Neuron (in vitro differentiated cells): ENCODE results near the gene LCE6A.

Source experiments
- H2AFZ ChIP-seq: one replicate; pipeline ENCODE4 v1.6.1; 2013; ENCODE audit warnings: low read depth, mild to moderate bottlenecking, inconsistent platforms, low read length, moderate library complexity
- H3K27me3 ChIP-seq: one replicate; pipeline ENCODE4 v1.6.1; 2013; ENCODE audit warnings: low read length; ENCODE audit not compliant: insufficient read depth
- H3K36me3 ChIP-seq: one replicate; pipeline ENCODE4 v1.6.1; 2013; ENCODE audit warnings: low read length; ENCODE audit not compliant: insufficient read depth
- H3K4me1 ChIP-seq: one replicate; pipeline ENCODE4 v1.6.1; 2013; ENCODE audit warnings: low read length; ENCODE audit not compliant: insufficient read depth
- H3K4me3 ChIP-seq: 2 replicates; pipeline ENCODE4 v1.5.1; 2013; ENCODE audit warnings: mild to moderate bottlenecking, low read length, moderate library complexity
- H3K9me3 ChIP-seq: one replicate; pipeline ENCODE4 v1.6.1; 2013; ENCODE audit warnings: low read length

Gene LCE6A

GRCh38 chr1:152880907-152881306, 38.3 kb downstream of the LCE6A start:
- Histone ChIP-seq H3K9me3 (no peaks in the 10 kb centered on the region), H3K4me3 (no peak overlapping the region), H3K36me3 (no peaks in the 10 kb centered on the region), H3K4me1 (no peaks in the 10 kb centered on the region), H2AFZ (no peak overlapping the region), H3K27me3 (no peaks in the 10 kb centered on the region)

GRCh38 chr1:152884085-152884484, 41.4 kb downstream of the LCE6A start:
- Histone ChIP-seq H2AFZ (no peak overlapping the region), H3K4me3 (no peak overlapping the region), H3K27me3 (no peaks in the 10 kb centered on the region), H3K4me1 (no peaks in the 10 kb centered on the region), H3K9me3 (no peaks in the 10 kb centered on the region), H3K36me3 (no peaks in the 10 kb centered on the region)

DNA sequence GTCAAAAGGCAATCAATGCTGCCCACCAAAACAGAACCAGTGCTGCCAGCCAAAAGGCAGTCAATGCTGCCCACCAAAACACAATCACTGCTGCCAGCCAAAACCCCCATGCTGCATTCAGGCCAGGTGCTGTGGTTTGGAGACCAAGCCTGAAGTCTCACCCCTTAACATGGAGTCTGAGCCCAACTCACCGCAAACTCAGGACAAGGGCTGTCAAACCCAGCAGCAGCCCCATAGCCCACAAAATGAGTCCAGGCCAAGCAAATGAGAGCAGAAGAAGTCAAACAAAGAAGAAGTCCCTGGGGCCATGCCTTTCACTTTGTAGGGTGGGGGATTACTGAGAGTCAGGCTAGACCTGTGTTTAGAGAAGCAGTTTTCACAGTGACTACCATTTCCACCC, 41.9 kb downstream of the LCE6A start:
- H3K27me3 ChIP-seq, result no peaks in the 10 kb centered on the region
- no peak overlapping the region for H3K4me3 ChIP-seq
- no peak overlapping the region for H2AFZ ChIP-seq
- no peaks in the 10 kb centered on the region for H3K9me3 ChIP-seq
- no peaks in the 10 kb centered on the region for H3K36me3 ChIP-seq
- no peaks in the 10 kb centered on the region for H3K4me1 ChIP-seq

GRCh38 chr1:152884966-152885624, 42.4 kb downstream of the LCE6A start:
- H3K4me3 ChIP-seq, result no peak overlapping the region
- H3K9me3 ChIP-seq, result no peaks in the 10 kb centered on the region
- H3K4me1 ChIP-seq, result no peaks in the 10 kb centered on the region
- no peaks in the 10 kb centered on the region for H3K27me3 ChIP-seq
- H2AFZ ChIP-seq, result no peak overlapping the region
- H3K36me3 ChIP-seq, result no peaks in the 10 kb centered on the region

DNA sequence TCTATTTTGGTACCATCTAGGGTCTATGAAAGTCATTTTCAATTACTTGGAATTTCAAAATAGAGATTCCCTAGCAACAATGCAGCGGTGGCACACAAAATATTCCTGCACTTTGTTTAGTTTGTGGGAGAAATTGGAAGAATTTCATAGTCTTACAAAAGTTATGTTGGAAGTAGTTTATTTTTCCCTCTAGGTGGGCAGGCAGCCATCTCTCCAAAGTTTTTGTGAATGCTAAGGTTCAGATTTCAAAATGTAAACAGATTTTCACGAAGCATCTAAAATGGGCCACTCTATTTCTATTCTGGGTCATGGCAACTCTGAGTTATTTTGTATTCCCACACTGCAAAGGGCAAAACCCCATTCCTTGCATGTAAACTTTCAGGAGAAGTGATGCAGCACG, 43.4 kb downstream of the LCE6A start:
- no peak overlapping the region for H2AFZ ChIP-seq
- no peak overlapping the region for H3K4me3 ChIP-seq
- H3K27me3 ChIP-seq, result no peaks in the 10 kb centered on the region
- no peaks in the 10 kb centered on the region for H3K4me1 ChIP-seq
- H3K9me3 ChIP-seq, result no peaks in the 10 kb centered on the region
- H3K36me3 ChIP-seq, result no peaks in the 10 kb centered on the region

DNA sequence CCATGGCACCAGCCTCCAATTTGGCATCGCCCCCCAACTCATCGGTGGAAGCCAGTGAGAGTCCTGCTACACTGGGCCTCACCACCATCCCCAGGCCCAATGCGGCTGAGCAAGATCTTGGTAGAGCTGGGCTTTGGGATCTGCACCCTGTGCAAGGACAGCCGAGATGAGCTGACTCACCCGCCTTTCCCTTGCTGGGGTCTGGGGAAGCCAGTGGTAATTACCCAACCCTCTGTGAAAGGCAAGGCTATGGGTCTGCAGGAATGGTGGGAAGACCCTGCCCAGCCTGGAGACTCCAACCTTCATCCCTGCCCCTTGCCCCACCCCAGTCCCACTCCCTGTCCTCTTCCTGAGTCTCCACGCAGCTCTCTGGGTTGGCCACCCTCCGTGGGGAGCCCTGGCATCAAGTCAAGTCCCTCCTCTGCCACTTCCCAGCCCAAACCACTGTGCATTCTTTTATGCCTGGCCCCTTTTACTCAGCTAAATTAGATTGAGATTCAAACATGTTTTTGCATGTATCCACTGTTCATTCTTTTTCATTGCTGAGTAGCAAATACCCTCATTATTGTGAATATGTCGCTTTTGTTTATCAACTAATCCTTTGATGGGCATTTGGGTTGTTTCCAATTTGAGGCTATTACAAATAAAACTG, 44.2 kb downstream of the LCE6A start:
- H3K36me3 ChIP-seq, result no peaks in the 10 kb centered on the region
- H2AFZ ChIP-seq, result no peak overlapping the region
- no peaks in the 10 kb centered on the region for H3K9me3 ChIP-seq
- no peak overlapping the region for H3K4me3 ChIP-seq
- no peaks in the 10 kb centered on the region for H3K27me3 ChIP-seq
- no peaks in the 10 kb centered on the region for H3K4me1 ChIP-seq

DNA sequence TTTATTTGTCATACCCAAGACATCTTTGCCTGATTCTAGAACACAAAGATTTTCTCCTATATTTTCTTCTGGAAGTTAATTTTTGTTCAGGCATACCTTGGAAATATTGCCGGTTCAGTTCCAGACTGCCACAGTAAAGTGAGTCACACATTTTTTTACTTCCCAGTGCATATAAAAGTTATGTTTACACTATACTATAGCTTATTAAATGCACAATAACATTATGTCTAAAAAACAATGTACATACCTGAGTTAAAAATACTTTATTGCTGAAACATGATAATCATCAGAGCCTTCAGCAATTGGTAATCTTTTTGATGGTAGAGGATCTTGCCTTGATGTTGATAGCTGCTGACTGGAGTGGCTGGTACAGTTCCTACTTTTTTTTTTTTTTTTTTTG, 45.5 kb downstream of the LCE6A start:
- no peaks in the 10 kb centered on the region for H3K36me3 ChIP-seq
- H3K27me3 ChIP-seq, result no peaks in the 10 kb centered on the region
- no peak overlapping the region for H3K4me3 ChIP-seq
- no peaks in the 10 kb centered on the region for H3K4me1 ChIP-seq
- H2AFZ ChIP-seq, result no peak overlapping the region
- no peaks in the 10 kb centered on the region for H3K9me3 ChIP-seq
